H9 (cell line): ENCODE measurements around the gene MAPK7. TPM values are rescaled to one million over a fixed set of nuclear protein-coding genes. Genes with fewer than 3 reads are reported as not detected.

Source experiments
- DNase-seq: peaks from one replicate; pipeline ENCODE4 v3.0.0-alpha.2; 2017
- H2AFZ ChIP-seq: one replicate; pipeline ENCODE4 v1.6.1; 2013; ENCODE audit warnings: mild to moderate bottlenecking, low read length, control low read depth, moderate library complexity
- H2AK5ac ChIP-seq: 2 replicates; pipeline ENCODE4 v1.6.1; 2013; ENCODE audit warnings: low read length, control low read depth, mixed read lengths; ENCODE audit not compliant: insufficient read length
- H2BK120ac ChIP-seq: one replicate; pipeline ENCODE4 v1.6.1; 2013; ENCODE audit warnings: low read depth, mild to moderate bottlenecking, low read length, control low read depth, inconsistent platforms; ENCODE audit not compliant: poor library complexity, severe bottlenecking
- H2BK12ac ChIP-seq: 2 replicates; pipeline ENCODE4 v1.6.1; 2013; ENCODE audit warnings: low read length, control low read depth, mixed read lengths, low read depth; ENCODE audit not compliant: insufficient read length
- H2BK15ac ChIP-seq: 2 replicates; pipeline ENCODE4 v1.6.1; 2013; ENCODE audit warnings: low read depth, low read length, control low read depth
- H2BK20ac ChIP-seq: one replicate; pipeline ENCODE4 v1.6.1; 2013; ENCODE audit warnings: low read depth, mild to moderate bottlenecking, low read length, control low read depth, inconsistent platforms; ENCODE audit not compliant: poor library complexity, severe bottlenecking
- H2BK5ac ChIP-seq: 2 replicates; pipeline ENCODE4 v1.6.1; 2013; ENCODE audit warnings: low read length, control low read depth, mixed read lengths; ENCODE audit not compliant: insufficient read length
- H3K14ac ChIP-seq: 2 replicates; pipeline ENCODE4 v1.6.1; 2013; ENCODE audit warnings: low read length, control low read depth; ENCODE audit not compliant: insufficient read depth
- H3K18ac ChIP-seq: 2 replicates; pipeline ENCODE4 v1.6.1; 2013; ENCODE audit warnings: low read depth, mild to moderate bottlenecking, mixed read lengths, low read length, control low read depth; ENCODE audit not compliant: insufficient read length
- H3K23ac ChIP-seq: 2 replicates; pipeline ENCODE4 v1.6.1; 2013; ENCODE audit warnings: low read length, control low read depth, mixed read lengths, low read depth; ENCODE audit not compliant: insufficient read length
- H3K23me2 ChIP-seq: 2 replicates; pipeline ENCODE4 v1.6.1; 2013; ENCODE audit warnings: low read depth, mild to moderate bottlenecking, mixed read lengths, low read length, control low read depth; ENCODE audit not compliant: insufficient read length, poor library complexity, severe bottlenecking
- H3K27ac ChIP-seq: 2 replicates; pipeline ENCODE4 v1.5.1; 2013; ENCODE audit warnings: low read length, control low read depth, mixed read lengths, low read depth; ENCODE audit not compliant: insufficient read length
- H3K27me3 ChIP-seq: 2 replicates; pipeline ENCODE4 v1.6.1; 2013; ENCODE audit warnings: low read length, control low read depth, inconsistent platforms; ENCODE audit not compliant: insufficient read depth
- H3K4ac ChIP-seq: 2 replicates; pipeline ENCODE4 v1.6.1; 2013; ENCODE audit warnings: low read depth, mild to moderate bottlenecking, control low read depth, inconsistent platforms, low read length, moderate library complexity
- H3K4me1 ChIP-seq: 2 replicates; pipeline ENCODE4 v1.6.1; 2013; ENCODE audit warnings: low read length, control low read depth, inconsistent platforms; ENCODE audit not compliant: insufficient read depth
- H3K4me2 ChIP-seq: 2 replicates; pipeline ENCODE4 v1.6.1; 2013; ENCODE audit warnings: low read length, control low read depth, mixed read lengths; ENCODE audit not compliant: insufficient read length, insufficient read depth
- H3K56ac ChIP-seq: 2 replicates; pipeline ENCODE4 v1.6.1; 2013; ENCODE audit warnings: low read depth, mild to moderate bottlenecking, mixed read lengths, low read length, control low read depth; ENCODE audit not compliant: insufficient read length
- H3K79me1 ChIP-seq: 2 replicates; pipeline ENCODE4 v1.6.1; 2013; ENCODE audit warnings: low read depth, mild to moderate bottlenecking, moderate library complexity, low read length, control low read depth, inconsistent platforms; ENCODE audit not compliant: insufficient read depth, poor library complexity, severe bottlenecking
- H3K79me2 ChIP-seq: 2 replicates; pipeline ENCODE4 v1.6.1; 2013; ENCODE audit warnings: low read length, control low read depth, inconsistent platforms; ENCODE audit not compliant: insufficient read depth
- H3K9ac ChIP-seq: 2 replicates; pipeline ENCODE4 v1.6.1; 2013; ENCODE audit warnings: low read length, control low read depth, mixed read lengths; ENCODE audit not compliant: insufficient read length; ENCODE audit errors: extremely low read depth
- H3K9me3 ChIP-seq: one replicate; pipeline ENCODE4 v1.6.1; 2013; ENCODE audit warnings: low read depth, low read length, inconsistent platforms; ENCODE audit not compliant: control insufficient read depth
- H3T11ph ChIP-seq: one replicate; pipeline ENCODE4 v1.6.1; 2013; ENCODE audit warnings: mild to moderate bottlenecking, low read length, control low read depth, inconsistent platforms
- H4K20me1 ChIP-seq: one replicate; pipeline ENCODE4 v1.6.1; 2013; ENCODE audit not compliant: control insufficient read depth, insufficient read length, insufficient read depth
- H4K5ac ChIP-seq: 2 replicates; pipeline ENCODE4 v1.6.1; 2013; ENCODE audit warnings: low read depth, mild to moderate bottlenecking, mixed read lengths, low read length, control low read depth; ENCODE audit not compliant: insufficient read length
- H4K8ac ChIP-seq: replicated peaks from 2 replicates; pipeline ENCODE4 v1.6.1; 2013; ENCODE audit warnings: low read length, control low read depth, mixed read lengths, low read depth; ENCODE audit not compliant: insufficient read length
- H4K91ac ChIP-seq: 2 replicates; pipeline ENCODE4 v1.6.1; 2013; ENCODE audit warnings: low read depth, mild to moderate bottlenecking, moderate library complexity, mixed read lengths, low read length, control low read depth; ENCODE audit not compliant: insufficient read length
- H3K27ac Mint-ChIP-seq, 3 experiments: 2 replicates in 2 of 3; 3 replicates in 1 of 3; pipeline ENCODE4 v1.8.0; 2020 to 2021; ENCODE audit warnings: mixed read lengths in 3 of 3, mild to moderate bottlenecking in 1 of 3, moderate library complexity in 1 of 3
- H3K27me3 Mint-ChIP-seq: 2 replicates; pipeline ENCODE4 v1.8.0; 2021; ENCODE audit warnings: low read depth, mild to moderate bottlenecking, moderate library complexity, mixed read lengths
- H3K36me3 Mint-ChIP-seq, 3 experiments: 2 replicates in 2 of 3; 3 replicates in 1 of 3; pipeline ENCODE4 v1.8.0; 2020 to 2021; ENCODE audit warnings: low read depth in 3 of 3, mixed read lengths in 3 of 3; ENCODE audit not compliant: insufficient read depth in 1 of 3
- H3K4me1 Mint-ChIP-seq, 2 experiments: 2 replicates each; pipeline ENCODE4 v1.8.0; 2020; ENCODE audit warnings: mixed read lengths in 2 of 2
- H3K4me3 Mint-ChIP-seq, 2 experiments: 2 replicates in 1 of 2; 3 replicates in 1 of 2; pipeline ENCODE4 v1.8.0; 2020 to 2021; ENCODE audit warnings: mild to moderate bottlenecking in 2 of 2, mixed read lengths in 2 of 2, moderate library complexity in 1 of 2
- H3K9me3 Mint-ChIP-seq, 2 experiments: 2 replicates in 1 of 2; 3 replicates in 1 of 2; pipeline ENCODE4 v1.8.0; 2020; ENCODE audit warnings: mild to moderate bottlenecking in 2 of 2, mixed read lengths in 2 of 2, moderate library complexity in 1 of 2
- WGBS: extraction: QIAGEN DNeasy Blood & Tissue Kit; methylation state at CpG from one replicate; pipeline ENCODE4 v1.1.7; 2013; ENCODE audit warnings: missing lambda C conversion rate, low lambda C conversion rate, mixed read lengths; ENCODE audit not compliant: insufficient read length; ENCODE audit errors: extremely low coverage; 5-methylcytosine and 5-hydroxymethylcytosine counted together
- total RNA-seq: library from RNA; stranded (reverse); gene quantifications from 2 replicates; pipeline ENCODE4 v1.2.1, GENCODE V29; 2021
- TF ChIP-seq, protein P1 (sequence below): fragments of 200-600 bp; sonication (generic); conservative IDR thresholded peaks from 3 replicates; pipeline ENCODE4 v1.8.0; 2021; ENCODE audit warnings: antibody characterized with exemption, mild to moderate bottlenecking

Gene MAPK7
- total RNA-seq, 1 experiment from 2014 or later = 43.8 TPM

DNA sequence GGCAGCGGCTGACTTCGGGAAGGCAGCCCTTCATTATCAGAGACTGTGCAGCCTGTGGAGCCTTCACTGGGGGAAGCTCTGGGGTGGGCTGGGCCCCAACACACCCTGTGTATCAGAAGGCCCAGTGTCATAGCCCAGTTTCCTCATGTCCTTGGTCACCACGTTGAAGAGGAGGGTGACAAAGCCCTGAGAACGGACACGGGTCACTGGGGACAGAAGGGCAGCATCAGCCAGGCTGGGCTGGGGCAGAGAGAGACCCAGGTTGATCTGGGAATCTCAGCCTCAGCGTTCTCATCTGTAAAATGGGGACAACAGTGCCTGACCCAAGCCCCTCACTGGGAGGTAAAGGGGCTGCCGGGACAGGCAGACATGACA lies 35.1 kb upstream of the MAPK7 start:
- no CpG with 5 or more reads among the region's 7 CpGs for WGBS
- no peak for DNase-seq
- TF ChIP-seq, protein P1, sequence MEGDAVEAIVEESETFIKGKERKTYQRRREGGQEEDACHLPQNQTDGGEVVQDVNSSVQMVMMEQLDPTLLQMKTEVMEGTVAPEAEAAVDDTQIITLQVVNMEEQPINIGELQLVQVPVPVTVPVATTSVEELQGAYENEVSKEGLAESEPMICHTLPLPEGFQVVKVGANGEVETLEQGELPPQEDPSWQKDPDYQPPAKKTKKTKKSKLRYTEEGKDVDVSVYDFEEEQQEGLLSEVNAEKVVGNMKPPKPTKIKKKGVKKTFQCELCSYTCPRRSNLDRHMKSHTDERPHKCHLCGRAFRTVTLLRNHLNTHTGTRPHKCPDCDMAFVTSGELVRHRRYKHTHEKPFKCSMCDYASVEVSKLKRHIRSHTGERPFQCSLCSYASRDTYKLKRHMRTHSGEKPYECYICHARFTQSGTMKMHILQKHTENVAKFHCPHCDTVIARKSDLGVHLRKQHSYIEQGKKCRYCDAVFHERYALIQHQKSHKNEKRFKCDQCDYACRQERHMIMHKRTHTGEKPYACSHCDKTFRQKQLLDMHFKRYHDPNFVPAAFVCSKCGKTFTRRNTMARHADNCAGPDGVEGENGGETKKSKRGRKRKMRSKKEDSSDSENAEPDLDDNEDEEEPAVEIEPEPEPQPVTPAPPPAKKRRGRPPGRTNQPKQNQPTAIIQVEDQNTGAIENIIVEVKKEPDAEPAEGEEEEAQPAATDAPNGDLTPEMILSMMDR = no peak
- Histone ChIP-seq H3K79me2 (no peaks in the 10 kb centered on the region), H3K27me3 (no peaks in the 10 kb centered on the region), H3T11ph (no peak overlapping the region), H3K18ac (no peak overlapping the region), H3K23ac (no peak overlapping the region), H3K9ac (no peak overlapping the region), H4K5ac (no peak overlapping the region), H3K9me3 (no peaks in the 10 kb centered on the region), H3K79me1 (no peaks in the 10 kb centered on the region), H2AK5ac (no peak overlapping the region), H2BK15ac (no peak overlapping the region), H3K14ac (no peak overlapping the region), H3K23me2 (no peaks in the 10 kb centered on the region), H2BK5ac (no peak overlapping the region), H2BK120ac (no peak overlapping the region), H3K4ac (no peak overlapping the region), H2BK20ac (no peak overlapping the region), H4K91ac (no peak overlapping the region), H4K20me1 (no peaks in the 10 kb centered on the region), H2AFZ (no peak overlapping the region), H3K4me1 (peaks cover 7% of the 10 kb centered on the region; the same call in 1 of the 2 replicates), H3K27ac (no peak overlapping the region), H3K4me2 (no peak overlapping the region), H3K56ac (no peak overlapping the region), H2BK12ac (no peak overlapping the region), H4K8ac (no peak overlapping the region)
- Mint-ChIP-seq H3K4me1 (peaks cover 25 to 32% of the 10 kb centered on the region in 2 experiments), H3K27ac (no peak overlapping the region), H3K36me3 (peaks cover 6 to 12% (median 11%) of the 10 kb centered on the region in 3 experiments; a peak in 6 of 7 replicates), H3K4me3 (no peak overlapping the region), H3K9me3 (no peaks in the 10 kb centered on the region), H3K27me3 (no peaks in the 10 kb centered on the region)
